ENCODE results near the gene ZNF467. TPM values are rescaled to one million over a fixed set of nuclear protein-coding genes. Genes with fewer than 3 reads are reported as not detected.

The ZNF467 gene
- total and polyA plus RNA-seq, 2 experiments from 2014 or later, result 0.10 to 0.40 TPM

GRCh38 chr7:149729983-149730801 lies 43.2 kb downstream of the ZNF467 start:
- H3K4me1 Mint-ChIP-seq, result no peaks in the 10 kb centered on the region
- Histone ChIP-seq H3K79me2 (replicated peaks; ENCODE audit: insufficient read depth) (no peaks in the 10 kb centered on the region), H3K9me2 (ENCODE audit: insufficient read depth) (no peaks in the 10 kb centered on the region), H3F3A (replicated peaks; ENCODE audit: low read depth) (no peaks in the 10 kb centered on the region), H4K20me1 (replicated peaks; ENCODE audit: insufficient read depth) (no peaks in the 10 kb centered on the region), H3K27me3 (ENCODE audit: insufficient read depth) (no peaks in the 10 kb centered on the region), H3K4me1 (ENCODE audit: insufficient read depth) (no peaks in the 10 kb centered on the region), H2AFZ (no peak overlapping the region), H3K4me2 (no peak overlapping the region), H3K27ac (ENCODE audit: low read depth) (no peak overlapping the region), H3K36me3 (ENCODE audit: insufficient read depth) (no peaks in the 10 kb centered on the region; the same call in 1 of the 2 replicates), H3K4me3 (no peak overlapping the region)
- H3K27me3 Mint-ChIP-seq (ENCODE audit: insufficient read depth, low read depth, poor library complexity), result peaks cover 16% of the 10 kb centered on the region
- H3K36me3 Mint-ChIP-seq (ENCODE audit: low read depth), result peaks cover 10% of the 10 kb centered on the region
- no peak overlapping the region for H3K4me3 Mint-ChIP-seq
- ATAC-seq (peak; percentile 21), DNase-seq (ENCODE audit: low spot score) (no peak)
- TF ChIP-seq CTCF (conservative IDR thresholded peaks at IDR 0.05; ENCODE audit: low read depth in 2 of 2) (peak; percentile 23 to 42; a peak in 3 of 4 replicates), JUNB (IDR thresholded peaks at IDR 0.05; ENCODE audit: unreplicated experiment) (no peak), NANOG (IDR thresholded peaks at IDR 0.05; ENCODE audit: borderline replicate concordance) (no peak), POLR2AphosphoS5 (IDR thresholded peaks at IDR 0.05; ENCODE audit: low read depth) (no peak), EZH2 (IDR thresholded peaks at IDR 0.05; ENCODE audit: low read depth, unreplicated experiment) (no peak), EZH2phosphoT487 (IDR thresholded peaks at IDR 0.05; ENCODE audit: unreplicated experiment) (no peak)
- TF ChIP-seq, protein P1, sequence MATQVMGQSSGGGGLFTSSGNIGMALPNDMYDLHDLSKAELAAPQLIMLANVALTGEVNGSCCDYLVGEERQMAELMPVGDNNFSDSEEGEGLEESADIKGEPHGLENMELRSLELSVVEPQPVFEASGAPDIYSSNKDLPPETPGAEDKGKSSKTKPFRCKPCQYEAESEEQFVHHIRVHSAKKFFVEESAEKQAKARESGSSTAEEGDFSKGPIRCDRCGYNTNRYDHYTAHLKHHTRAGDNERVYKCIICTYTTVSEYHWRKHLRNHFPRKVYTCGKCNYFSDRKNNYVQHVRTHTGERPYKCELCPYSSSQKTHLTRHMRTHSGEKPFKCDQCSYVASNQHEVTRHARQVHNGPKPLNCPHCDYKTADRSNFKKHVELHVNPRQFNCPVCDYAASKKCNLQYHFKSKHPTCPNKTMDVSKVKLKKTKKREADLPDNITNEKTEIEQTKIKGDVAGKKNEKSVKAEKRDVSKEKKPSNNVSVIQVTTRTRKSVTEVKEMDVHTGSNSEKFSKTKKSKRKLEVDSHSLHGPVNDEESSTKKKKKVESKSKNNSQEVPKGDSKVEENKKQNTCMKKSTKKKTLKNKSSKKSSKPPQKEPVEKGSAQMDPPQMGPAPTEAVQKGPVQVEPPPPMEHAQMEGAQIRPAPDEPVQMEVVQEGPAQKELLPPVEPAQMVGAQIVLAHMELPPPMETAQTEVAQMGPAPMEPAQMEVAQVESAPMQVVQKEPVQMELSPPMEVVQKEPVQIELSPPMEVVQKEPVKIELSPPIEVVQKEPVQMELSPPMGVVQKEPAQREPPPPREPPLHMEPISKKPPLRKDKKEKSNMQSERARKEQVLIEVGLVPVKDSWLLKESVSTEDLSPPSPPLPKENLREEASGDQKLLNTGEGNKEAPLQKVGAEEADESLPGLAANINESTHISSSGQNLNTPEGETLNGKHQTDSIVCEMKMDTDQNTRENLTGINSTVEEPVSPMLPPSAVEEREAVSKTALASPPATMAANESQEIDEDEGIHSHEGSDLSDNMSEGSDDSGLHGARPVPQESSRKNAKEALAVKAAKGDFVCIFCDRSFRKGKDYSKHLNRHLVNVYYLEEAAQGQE (IDR thresholded peaks at IDR 0.05; ENCODE audit: unreplicated experiment), result no peak
- TF ChIP-seq, protein P2, sequence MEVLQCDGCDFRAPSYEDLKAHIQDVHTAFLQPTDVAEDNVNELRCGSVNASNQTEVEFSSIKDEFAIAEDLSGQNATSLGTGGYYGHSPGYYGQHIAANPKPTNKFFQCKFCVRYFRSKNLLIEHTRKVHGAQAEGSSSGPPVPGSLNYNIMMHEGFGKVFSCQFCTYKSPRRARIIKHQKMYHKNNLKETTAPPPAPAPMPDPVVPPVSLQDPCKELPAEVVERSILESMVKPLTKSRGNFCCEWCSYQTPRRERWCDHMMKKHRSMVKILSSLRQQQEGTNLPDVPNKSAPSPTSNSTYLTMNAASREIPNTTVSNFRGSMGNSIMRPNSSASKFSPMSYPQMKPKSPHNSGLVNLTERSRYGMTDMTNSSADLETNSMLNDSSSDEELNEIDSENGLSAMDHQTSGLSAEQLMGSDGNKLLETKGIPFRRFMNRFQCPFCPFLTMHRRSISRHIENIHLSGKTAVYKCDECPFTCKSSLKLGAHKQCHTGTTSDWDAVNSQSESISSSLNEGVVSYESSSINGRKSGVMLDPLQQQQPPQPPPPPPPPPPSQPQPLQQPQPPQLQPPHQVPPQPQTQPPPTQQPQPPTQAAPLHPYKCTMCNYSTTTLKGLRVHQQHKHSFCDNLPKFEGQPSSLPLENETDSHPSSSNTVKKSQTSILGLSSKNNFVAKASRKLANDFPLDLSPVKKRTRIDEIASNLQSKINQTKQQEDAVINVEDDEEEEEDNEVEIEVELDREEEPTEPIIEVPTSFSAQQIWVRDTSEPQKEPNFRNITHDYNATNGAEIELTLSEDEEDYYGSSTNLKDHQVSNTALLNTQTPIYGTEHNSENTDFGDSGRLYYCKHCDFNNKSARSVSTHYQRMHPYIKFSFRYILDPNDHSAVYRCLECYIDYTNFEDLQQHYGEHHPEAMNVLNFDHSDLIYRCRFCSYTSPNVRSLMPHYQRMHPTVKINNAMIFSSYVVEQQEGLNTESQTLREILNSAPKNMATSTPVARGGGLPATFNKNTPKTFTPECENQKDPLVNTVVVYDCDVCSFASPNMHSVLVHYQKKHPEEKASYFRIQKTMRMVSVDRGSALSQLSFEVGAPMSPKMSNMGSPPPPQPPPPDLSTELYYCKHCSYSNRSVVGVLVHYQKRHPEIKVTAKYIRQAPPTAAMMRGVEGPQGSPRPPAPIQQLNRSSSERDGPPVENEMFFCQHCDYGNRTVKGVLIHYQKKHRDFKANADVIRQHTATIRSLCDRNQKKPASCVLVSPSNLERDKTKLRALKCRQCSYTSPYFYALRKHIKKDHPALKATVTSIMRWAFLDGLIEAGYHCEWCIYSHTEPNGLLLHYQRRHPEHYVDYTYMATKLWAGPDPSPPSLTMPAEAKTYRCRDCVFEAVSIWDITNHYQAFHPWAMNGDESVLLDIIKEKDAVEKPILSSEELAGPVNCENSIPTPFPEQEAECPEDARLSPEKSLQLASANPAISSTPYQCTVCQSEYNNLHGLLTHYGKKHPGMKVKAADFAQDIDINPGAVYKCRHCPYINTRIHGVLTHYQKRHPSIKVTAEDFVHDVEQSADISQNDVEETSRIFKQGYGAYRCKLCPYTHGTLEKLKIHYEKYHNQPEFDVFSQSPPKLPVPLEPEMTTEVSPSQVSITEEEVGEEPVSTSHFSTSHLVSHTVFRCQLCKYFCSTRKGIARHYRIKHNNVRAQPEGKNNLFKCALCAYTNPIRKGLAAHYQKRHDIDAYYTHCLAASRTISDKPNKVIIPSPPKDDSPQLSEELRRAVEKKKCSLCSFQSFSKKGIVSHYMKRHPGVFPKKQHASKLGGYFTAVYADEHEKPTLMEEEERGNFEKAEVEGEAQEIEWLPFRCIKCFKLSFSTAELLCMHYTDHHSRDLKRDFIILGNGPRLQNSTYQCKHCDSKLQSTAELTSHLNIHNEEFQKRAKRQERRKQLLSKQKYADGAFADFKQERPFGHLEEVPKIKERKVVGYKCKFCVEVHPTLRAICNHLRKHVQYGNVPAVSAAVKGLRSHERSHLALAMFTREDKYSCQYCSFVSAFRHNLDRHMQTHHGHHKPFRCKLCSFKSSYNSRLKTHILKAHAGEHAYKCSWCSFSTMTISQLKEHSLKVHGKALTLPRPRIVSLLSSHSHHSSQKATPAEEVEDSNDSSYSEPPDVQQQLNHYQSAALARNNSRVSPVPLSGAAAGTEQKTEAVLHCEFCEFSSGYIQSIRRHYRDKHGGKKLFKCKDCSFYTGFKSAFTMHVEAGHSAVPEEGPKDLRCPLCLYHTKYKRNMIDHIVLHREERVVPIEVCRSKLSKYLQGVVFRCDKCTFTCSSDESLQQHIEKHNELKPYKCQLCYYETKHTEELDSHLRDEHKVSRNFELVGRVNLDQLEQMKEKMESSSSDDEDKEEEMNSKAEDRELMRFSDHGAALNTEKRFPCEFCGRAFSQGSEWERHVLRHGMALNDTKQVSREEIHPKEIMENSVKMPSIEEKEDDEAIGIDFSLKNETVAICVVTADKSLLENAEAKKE (CRISPR knock-in tag; IDR thresholded peaks at IDR 0.05), result no peak
- H3K27ac Mint-ChIP-seq, result no peak overlapping the region
- H3K9me3 Mint-ChIP-seq, result no peaks in the 10 kb centered on the region; the same call in 2 of the 3 replicates
